Type B pancreatic cell (in vitro differentiated cells): ENCODE data around the gene ZNF391. TPM values are rescaled to one million over a fixed set of nuclear protein-coding genes. Genes with fewer than 3 reads are reported as not detected.
"Not testable (repeated sequence)": the region's sequence is repeated elsewhere in the genome, so short reads cannot be mapped to it uniquely, and the experiment has no call there.

ENCODE experiments used
- DNase-seq: peaks from one replicate; pipeline ENCODE4 v3.0.0; 2021; ENCODE audit warnings: mixed read lengths; ENCODE audit not compliant: unreplicated experiment; ENCODE audit errors: extremely low spot score
- H3K27ac Mint-ChIP-seq: 2 replicates; pipeline ENCODE4 v1.8.0; 2021; ENCODE audit warnings: mild to moderate bottlenecking, mixed read lengths
- H3K27me3 Mint-ChIP-seq: 2 replicates; pipeline ENCODE4 v1.8.0; 2021; ENCODE audit warnings: mixed read lengths
- H3K36me3 Mint-ChIP-seq: 2 replicates; pipeline ENCODE4 v1.8.0; 2021; ENCODE audit warnings: mixed read lengths
- H3K4me1 Mint-ChIP-seq: one replicate; pipeline ENCODE4 v1.8.0; 2021; ENCODE audit warnings: mixed read lengths; ENCODE audit not compliant: unreplicated experiment
- H3K4me3 Mint-ChIP-seq: 2 replicates; pipeline ENCODE4 v1.8.0; 2021; ENCODE audit warnings: mild to moderate bottlenecking, mixed read lengths
- H3K9me3 Mint-ChIP-seq: 2 replicates; pipeline ENCODE4 v1.8.0; 2021; ENCODE audit warnings: mixed read lengths
- total RNA-seq: library from RNA; stranded (reverse); gene quantifications from 2 replicates; pipeline ENCODE4 v1.2.1, GENCODE V29; 2021; ENCODE audit warnings: low replicate concordance
- TF ChIP-seq, protein P1 (sequence below): fragments of 200-600 bp; sonication (generic); conservative IDR thresholded peaks from 2 replicates; pipeline ENCODE4 v1.5.0; 2021; ENCODE audit warnings: antibody characterized with exemption, mild to moderate bottlenecking

ZNF391 gene
- total RNA-seq, 1 donor from 2014 or later, result 8.4 TPM

DNA sequence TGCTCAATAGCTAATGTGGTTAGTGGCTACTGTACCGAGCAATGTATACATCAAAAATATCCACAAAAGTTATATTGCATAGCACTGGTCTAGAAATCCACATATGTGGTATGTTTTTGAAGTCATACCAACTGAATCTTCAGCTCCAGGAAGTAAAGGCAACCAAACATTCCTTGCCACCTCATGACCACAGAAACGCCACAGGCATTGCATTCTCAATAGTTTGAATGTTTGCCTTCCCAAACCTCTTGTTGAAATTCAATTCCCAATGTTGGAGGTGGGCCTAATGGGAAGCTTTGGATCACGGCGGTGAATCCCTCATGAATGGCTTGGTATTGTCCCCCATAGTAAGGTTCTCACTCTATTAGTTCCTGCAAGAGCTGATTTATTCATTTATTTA lies 18.2 kb upstream of the ZNF391 start:
- no peak overlapping the region for H3K27ac Mint-ChIP-seq

DNA sequence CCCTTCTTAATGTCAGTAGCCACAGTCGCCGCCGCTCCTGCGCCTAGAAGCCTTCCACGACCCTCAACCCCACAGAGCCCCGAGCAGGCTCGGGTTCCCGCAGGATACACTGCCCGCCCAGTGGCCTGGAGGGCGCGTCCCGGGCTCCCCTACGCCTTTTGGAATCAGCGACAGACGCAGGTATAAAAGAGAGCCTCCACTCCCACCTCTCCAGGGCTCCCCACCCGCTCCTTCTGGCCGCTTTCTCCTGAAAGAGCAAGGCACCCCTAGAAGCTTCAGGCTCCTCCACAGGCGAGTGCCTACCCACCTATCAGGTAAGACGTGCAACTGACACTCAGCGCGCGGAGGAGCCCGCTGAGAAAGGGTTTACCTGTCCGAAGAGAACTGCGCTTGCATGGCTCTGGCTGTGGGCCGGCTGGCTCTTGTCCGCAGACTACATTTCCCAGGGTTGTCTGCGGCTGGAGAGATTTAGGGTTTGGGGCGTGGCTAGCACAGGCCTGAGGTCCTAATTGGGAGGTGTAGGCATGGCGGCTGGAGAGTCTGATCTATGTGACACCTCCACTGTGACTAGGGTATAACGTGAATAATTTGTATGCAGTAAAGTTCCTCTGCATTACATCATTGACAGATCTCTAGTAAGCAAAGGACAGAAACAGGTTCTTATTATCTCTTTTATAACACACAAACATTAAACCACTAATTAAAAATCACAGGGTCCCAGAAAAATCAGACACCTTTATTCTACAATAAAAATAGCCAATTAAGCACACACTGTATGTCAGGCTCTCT lies 13.5 kb upstream of the ZNF391 start:
- no peaks in the 10 kb centered on the region for H3K27me3 Mint-ChIP-seq
- TF ChIP-seq, protein P1, sequence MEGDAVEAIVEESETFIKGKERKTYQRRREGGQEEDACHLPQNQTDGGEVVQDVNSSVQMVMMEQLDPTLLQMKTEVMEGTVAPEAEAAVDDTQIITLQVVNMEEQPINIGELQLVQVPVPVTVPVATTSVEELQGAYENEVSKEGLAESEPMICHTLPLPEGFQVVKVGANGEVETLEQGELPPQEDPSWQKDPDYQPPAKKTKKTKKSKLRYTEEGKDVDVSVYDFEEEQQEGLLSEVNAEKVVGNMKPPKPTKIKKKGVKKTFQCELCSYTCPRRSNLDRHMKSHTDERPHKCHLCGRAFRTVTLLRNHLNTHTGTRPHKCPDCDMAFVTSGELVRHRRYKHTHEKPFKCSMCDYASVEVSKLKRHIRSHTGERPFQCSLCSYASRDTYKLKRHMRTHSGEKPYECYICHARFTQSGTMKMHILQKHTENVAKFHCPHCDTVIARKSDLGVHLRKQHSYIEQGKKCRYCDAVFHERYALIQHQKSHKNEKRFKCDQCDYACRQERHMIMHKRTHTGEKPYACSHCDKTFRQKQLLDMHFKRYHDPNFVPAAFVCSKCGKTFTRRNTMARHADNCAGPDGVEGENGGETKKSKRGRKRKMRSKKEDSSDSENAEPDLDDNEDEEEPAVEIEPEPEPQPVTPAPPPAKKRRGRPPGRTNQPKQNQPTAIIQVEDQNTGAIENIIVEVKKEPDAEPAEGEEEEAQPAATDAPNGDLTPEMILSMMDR, result no peak
- peaks cover 16% of the 10 kb centered on the region for H3K4me1 Mint-ChIP-seq
- H3K27ac Mint-ChIP-seq, result peak overlapping the region; percentile 86
- peaks cover 4% of the 10 kb centered on the region for H3K36me3 Mint-ChIP-seq
- no peak for DNase-seq
- no peaks in the 10 kb centered on the region for H3K9me3 Mint-ChIP-seq
- H3K4me3 Mint-ChIP-seq, result peak overlapping the region; percentile 92

More for the DNA sequence above, 18.2 kb upstream of the ZNF391 start:
- TF ChIP-seq, protein P1, result no peak
- no peak for DNase-seq
- Mint-ChIP-seq H3K9me3 (no peaks in the 10 kb centered on the region), H3K4me3 (no peak overlapping the region), H3K36me3 (peaks cover 24% of the 10 kb centered on the region), H3K4me1 (peaks cover 13% of the 10 kb centered on the region), H3K27me3 (no peaks in the 10 kb centered on the region)

DNA sequence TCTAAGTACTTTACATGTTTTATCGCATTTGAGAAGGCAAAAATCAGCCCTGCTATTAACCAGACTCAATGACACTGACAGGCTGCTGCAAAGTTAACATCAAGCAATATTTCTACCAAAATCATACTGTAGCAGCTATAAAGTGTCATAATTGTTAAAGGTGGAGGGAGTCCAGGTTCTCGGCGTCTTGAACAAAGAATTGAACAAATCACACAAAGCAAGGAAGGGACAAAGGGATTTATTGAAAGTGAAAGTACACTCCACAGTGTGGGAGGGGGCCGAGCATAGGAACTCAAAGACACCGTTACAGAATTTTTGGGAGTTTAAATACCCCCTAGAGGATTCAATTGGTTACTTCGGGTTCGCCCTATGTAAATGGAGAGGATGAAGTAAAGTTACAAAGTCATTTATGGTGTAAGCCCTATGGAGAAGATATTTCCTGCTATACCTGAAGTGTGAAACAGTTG lies 12.9 kb upstream of the ZNF391 start:
- peaks cover 4% of the 10 kb centered on the region for H3K36me3 Mint-ChIP-seq
- H3K9me3 Mint-ChIP-seq, result no peaks in the 10 kb centered on the region
- TF ChIP-seq, protein P1, result peak; percentile 30
- peaks cover 16% of the 10 kb centered on the region for H3K4me1 Mint-ChIP-seq
- peak overlapping the region; percentile 86 for H3K27ac Mint-ChIP-seq
- H3K27me3 Mint-ChIP-seq, result no peaks in the 10 kb centered on the region
- no peak for DNase-seq
- H3K4me3 Mint-ChIP-seq, result peak overlapping the region; percentile 92

DNA sequence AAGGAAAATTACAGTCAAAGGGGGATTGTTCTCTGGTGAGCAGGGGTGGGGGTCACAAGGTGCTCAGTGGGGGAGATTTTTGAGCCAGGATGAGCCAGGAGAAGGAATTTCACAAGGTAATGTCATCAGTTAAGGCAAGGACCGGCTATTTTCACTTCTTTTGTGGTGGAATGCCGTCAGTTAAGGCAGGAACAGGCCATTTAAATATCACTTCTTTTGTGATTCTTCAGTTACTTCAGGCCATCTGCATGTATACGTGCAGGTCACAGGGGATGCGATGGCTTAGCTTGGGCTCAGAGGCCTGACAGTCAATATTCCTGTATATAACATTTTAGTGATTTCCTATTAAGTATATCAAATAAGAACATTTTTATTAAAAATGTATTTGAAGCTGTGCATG lies 10.2 kb upstream of the ZNF391 start:
- not testable (repeated sequence) for H3K27ac Mint-ChIP-seq, H3K4me3 Mint-ChIP-seq

DNA sequence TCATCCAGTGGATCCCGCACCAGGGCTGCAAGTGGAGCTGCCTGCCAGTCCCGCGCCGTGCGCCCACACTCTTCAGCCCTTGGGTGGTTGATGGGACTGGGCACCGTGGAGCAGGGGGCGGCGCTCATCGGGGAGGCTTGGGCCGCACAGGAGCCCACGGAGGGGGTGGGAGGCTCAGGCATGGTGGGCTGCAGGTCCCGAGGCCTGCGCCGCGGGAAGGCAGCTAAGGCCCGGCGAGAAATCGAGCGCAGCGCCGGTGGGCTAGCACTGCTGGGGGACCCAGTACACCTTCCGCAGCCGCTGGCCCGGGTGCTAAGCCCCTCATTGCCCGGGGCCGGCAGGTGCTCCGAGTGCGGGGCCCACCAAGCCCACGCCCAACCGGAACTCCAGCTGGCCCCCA lies 7.6 kb upstream of the ZNF391 start:
- H3K27me3 Mint-ChIP-seq, H3K9me3 Mint-ChIP-seq, DNase-seq, H3K27ac Mint-ChIP-seq, H3K4me1 Mint-ChIP-seq, H3K36me3 Mint-ChIP-seq, H3K4me3 Mint-ChIP-seq: not testable (repeated sequence)

More for the DNA sequence above, 10.2 kb upstream of the ZNF391 start:
- not testable (repeated sequence) for H3K36me3 Mint-ChIP-seq, H3K27me3 Mint-ChIP-seq, DNase-seq, H3K9me3 Mint-ChIP-seq
- peaks cover 16% of the 10 kb centered on the region for H3K4me1 Mint-ChIP-seq

DNA sequence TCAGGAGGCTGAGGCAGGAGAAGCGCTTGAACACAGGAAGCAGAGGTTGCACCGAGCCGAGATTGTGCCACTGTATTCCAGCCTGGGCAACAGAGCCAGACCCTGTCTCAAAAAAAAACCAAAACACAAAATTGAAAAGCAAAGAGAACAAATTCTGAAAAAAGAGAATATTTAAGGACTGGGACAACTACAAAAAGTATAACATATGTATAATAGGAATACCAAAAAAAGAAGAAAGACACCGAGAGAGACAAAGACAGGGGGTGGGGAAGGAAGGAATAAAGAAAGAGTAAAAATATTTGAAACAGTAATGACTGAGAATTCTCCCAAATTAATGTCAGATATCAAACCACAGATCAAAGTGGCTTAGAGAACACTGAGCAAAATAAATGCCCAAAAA lies 5.5 kb upstream of the ZNF391 start:
- peaks cover 6% of the 10 kb centered on the region for H3K27me3 Mint-ChIP-seq
- TF ChIP-seq, protein P1, result no peak
- no peaks in the 10 kb centered on the region for H3K36me3 Mint-ChIP-seq
- no peaks in the 10 kb centered on the region for H3K9me3 Mint-ChIP-seq
- no peak overlapping the region for H3K27ac Mint-ChIP-seq
- no peak for DNase-seq
- H3K4me1 Mint-ChIP-seq, result no peaks in the 10 kb centered on the region
- H3K4me3 Mint-ChIP-seq, result no peak overlapping the region
